IMR-90 (cell line): ENCODE results near the gene ZBTB47. TPM values are rescaled to one million over a fixed set of nuclear protein-coding genes. Genes with fewer than 3 reads are reported as not detected.

Experiments
- ATAC-seq: fragments of 200-7000 bp; cut with Tn5 transposase; 2 replicates; pipeline ENCODE4 v1.9.1; 2020; ENCODE audit warnings: low read depth, mild to moderate bottlenecking, moderate library complexity
- BruUV-seq: library from RNA; stranded (reverse); fragments of 400-500 nt; replicated peaks from 2 replicates; lab custom pipeline; 2021; lab: Mats Ljungman, UMichigan
- CTCF ChIA-PET: fragments of 300-600 bp; formaldehyde crosslinking; extraction: SDS; loops from one replicate; lab custom pipeline; 2021; ENCODE audit warnings: antibody characterized with exemption; lab: Yijun Ruan, JAX
- POLR2A ChIA-PET: fragments of 300-600 bp; sonication (Branson Sonifier 250); formaldehyde crosslinking; loops from one replicate; lab custom pipeline; 2022; ENCODE audit warnings: antibody characterized with exemption; ENCODE audit not compliant: unreplicated experiment; lab: Charles Lee
- DNase-seq: peaks from one replicate; pipeline ENCODE4 v3.0.0; 2013
- H2AFZ ChIP-seq: replicated peaks from 2 replicates; pipeline ENCODE3; 2013; ENCODE audit warnings: low read length, mild to moderate bottlenecking; ENCODE audit not compliant: poor library complexity
- H2AK5ac ChIP-seq: 2 replicates; pipeline ENCODE4 v1.6.1; 2013; ENCODE audit warnings: low read depth, low read length, inconsistent platforms
- H2AK9ac ChIP-seq: replicated peaks from 2 replicates; pipeline ENCODE3; 2013; ENCODE audit warnings: mild to moderate bottlenecking, low read depth, low read length, moderate library complexity; ENCODE audit not compliant: poor library complexity
- H2BK120ac ChIP-seq: 2 replicates; pipeline ENCODE4 v1.6.1; 2013; ENCODE audit warnings: low read depth, low read length, inconsistent platforms
- H2BK15ac ChIP-seq: 3 replicates; pipeline ENCODE4 v1.6.1; 2013; ENCODE audit warnings: low read depth, low read length, inconsistent platforms
- H2BK20ac ChIP-seq: 2 replicates; pipeline ENCODE4 v1.6.1; 2013; ENCODE audit warnings: low read depth, mild to moderate bottlenecking, inconsistent platforms, low read length, moderate library complexity
- H2BK5ac ChIP-seq: 2 replicates; pipeline ENCODE4 v1.6.1; 2013; ENCODE audit warnings: mild to moderate bottlenecking, low read depth, low read length, inconsistent platforms; ENCODE audit not compliant: poor library complexity, severe bottlenecking
- H3K14ac ChIP-seq: replicated peaks from 2 replicates; pipeline ENCODE4 v1.6.1; 2013; ENCODE audit warnings: low read depth, low read length, inconsistent platforms
- H3K18ac ChIP-seq: 2 replicates; pipeline ENCODE4 v1.6.1; 2013; ENCODE audit warnings: low read depth, low read length, control low read depth
- H3K23ac ChIP-seq: 2 replicates; pipeline ENCODE4 v1.6.1; 2013; ENCODE audit warnings: low read depth, low read length, inconsistent platforms
- H3K27ac ChIP-seq: 2 replicates; pipeline ENCODE4 v1.5.1; 2013; ENCODE audit warnings: mild to moderate bottlenecking, control low read depth, low read length; ENCODE audit not compliant: insufficient read depth
- H3K27me3 ChIP-seq: 2 replicates; pipeline ENCODE4 v1.6.1; 2013; ENCODE audit warnings: low read length; ENCODE audit not compliant: control insufficient read depth, insufficient read depth
- H3K36me3 ChIP-seq: 2 replicates; pipeline ENCODE4 v1.6.1; 2013; ENCODE audit warnings: low read length, mixed read lengths; ENCODE audit not compliant: control insufficient read depth, insufficient read depth
- H3K4ac ChIP-seq: 2 replicates; pipeline ENCODE4 v1.6.1; 2013; ENCODE audit warnings: low read depth, low read length, inconsistent platforms
- H3K4me1 ChIP-seq: 2 replicates; pipeline ENCODE4 v1.6.1; 2013; ENCODE audit warnings: low read length, mixed read lengths; ENCODE audit not compliant: control insufficient read depth, insufficient read depth
- H3K4me2 ChIP-seq: 2 replicates; pipeline ENCODE4 v1.6.1; 2013; ENCODE audit warnings: low read depth, mild to moderate bottlenecking, control low read depth, low read length, moderate library complexity
- H3K4me3 ChIP-seq: 2 replicates; pipeline ENCODE4 v1.5.1; 2013; ENCODE audit warnings: low read depth, mild to moderate bottlenecking, control low read depth, low read length, moderate library complexity; ENCODE audit not compliant: insufficient read depth
- H3K56ac ChIP-seq: 2 replicates; pipeline ENCODE4 v1.6.1; 2013; ENCODE audit warnings: low read length, inconsistent platforms; ENCODE audit not compliant: insufficient read depth; ENCODE audit errors: extremely low read depth
- H3K79me1 ChIP-seq, 2 experiments: 2 replicates each; pipeline ENCODE4 v1.6.1; 2013; ENCODE audit warnings: low read length in 2 of 2, inconsistent platforms in 1 of 2, low read depth in 1 of 2
- H3K9ac ChIP-seq: 2 replicates; pipeline ENCODE4 v1.6.1; 2013; ENCODE audit warnings: low read depth, low read length, control low read depth
- H3K9me1 ChIP-seq: 2 replicates; pipeline ENCODE4 v1.6.1; 2013; ENCODE audit warnings: low read length, inconsistent platforms; ENCODE audit not compliant: insufficient read depth
- H3K9me3 ChIP-seq: 2 replicates; pipeline ENCODE4 v1.6.1; 2013; ENCODE audit warnings: low read length; ENCODE audit not compliant: control insufficient read depth, insufficient read depth
- H4K20me1 ChIP-seq: 2 replicates; pipeline ENCODE4 v1.6.1; 2013; ENCODE audit warnings: low read length, inconsistent platforms; ENCODE audit not compliant: insufficient read depth
- H4K5ac ChIP-seq: 2 replicates; pipeline ENCODE4 v1.6.1; 2013; ENCODE audit warnings: mild to moderate bottlenecking, low read depth, low read length, control low read depth
- H4K8ac ChIP-seq, 2 experiments: 2 replicates each; pipeline ENCODE4 v1.6.1; 2013; ENCODE audit warnings: low read depth in 2 of 2, low read length in 2 of 2, control low read depth in 1 of 2, inconsistent platforms in 1 of 2
- H4K91ac ChIP-seq: 2 replicates; pipeline ENCODE4 v1.6.1; 2013; ENCODE audit warnings: low read depth, low read length, inconsistent platforms; ENCODE audit not compliant: insufficient read depth
- BHLHE40 ChIP-seq: fragments of 150-350 bp; IDR thresholded peaks from 2 replicates; pipeline ENCODE4 v1.6.1; 2016; ENCODE audit warnings: mild to moderate bottlenecking, low read depth, low read length
- CEBPB ChIP-seq: IDR thresholded peaks from 2 replicates; pipeline ENCODE4 v1.6.1; 2012; ENCODE audit warnings: low read depth, low read length, improper control_type of control experiment
- MAZ ChIP-seq: IDR thresholded peaks from 2 replicates; pipeline ENCODE4 v1.6.1; 2012; ENCODE audit warnings: low read depth, mild to moderate bottlenecking, low read length, improper control_type of control experiment, moderate library complexity, borderline replicate concordance
- POLR2A ChIP-seq: IDR thresholded peaks from 2 replicates; pipeline ENCODE4 v1.6.1; 2012; ENCODE audit warnings: mild to moderate bottlenecking, low read depth, low read length
- RAD21 ChIP-seq: IDR thresholded peaks from 2 replicates; pipeline ENCODE4 v1.6.1; 2012; ENCODE audit warnings: low read length, improper control_type of control experiment
- RCOR1 ChIP-seq: IDR thresholded peaks from 2 replicates; pipeline ENCODE4 v1.6.1; 2012; ENCODE audit warnings: mild to moderate bottlenecking, low read length, improper control_type of control experiment; ENCODE audit not compliant: insufficient replicate concordance
- RFX5 ChIP-seq: IDR thresholded peaks from 2 replicates; pipeline ENCODE4 v1.8.0; 2012; ENCODE audit warnings: low read depth, mild to moderate bottlenecking, low read length, moderate library complexity
- SMC3 ChIP-seq: fragments of 150-350 bp; IDR thresholded peaks from 2 replicates; pipeline ENCODE4 v1.6.1; 2016; ENCODE audit warnings: low read depth, mild to moderate bottlenecking, antibody characterized with exemption, low read length, moderate library complexity
- WGBS, 2 experiments: methylation state at CpG; one replicate each; pipeline versions ENCODE4 v1.1.5 to v1.1.7; 2013; ENCODE audit warnings: missing lambda C conversion rate in 2 of 2; ENCODE audit not compliant: insufficient read length in 1 of 2; ENCODE audit errors: extremely low coverage in 2 of 2; 5-methylcytosine and 5-hydroxymethylcytosine counted together
- dilution Hi-C: fragments of 300-500 bp; cut with HindIII; formaldehyde crosslinking; loops from one replicate; pipeline ENCODE4 v1.14.3; 2018; ENCODE audit warnings: low sequenced_read_pairs; ENCODE audit not compliant: unreplicated experiment
- in situ Hi-C: fragments of 300-500 bp; cut with MboI; formaldehyde crosslinking; loops from 3 replicates; pipeline ENCODE4 v1.14.3; 2019; ENCODE audit warnings: low sequenced_read_pairs, inconsistent platforms, mixed read lengths
- intact Hi-C: fragments of 100-400 bp; cut with micrococcal nuclease; formaldehyde crosslinking; loops from 2 replicates; pipeline ENCODE4 v1.10.0; 2022
- polyA plus RNA-seq, 3 experiments: library from polyadenylated mRNA; depleted of rRNA; stranded (reverse); fragments of >200 nt; gene quantifications; 2 replicates each; pipeline ENCODE4 v1.2.3, GENCODE V29; 2012; ENCODE audit warnings: low replicate concordance in 1 of 3
- total RNA-seq: library from RNA; depleted of rRNA; stranded (reverse); fragments of >200 nt; gene quantifications from 2 replicates; pipeline ENCODE4 v1.2.3, GENCODE V29; 2012
- TF ChIP-seq, protein P1 (sequence below): conservative IDR thresholded peaks from 2 replicates; pipeline ENCODE4 v1.5.1; 2012; ENCODE audit warnings: mild to moderate bottlenecking, low read depth, low read length, improper control_type of control experiment
- TF ChIP-seq, protein P2 (sequence below): fragments of 150-350 bp; IDR thresholded peaks from 2 replicates; pipeline ENCODE4 v1.6.1; 2016; ENCODE audit warnings: low read depth, mild to moderate bottlenecking, low read length, moderate library complexity, borderline replicate concordance
- TF ChIP-seq, protein P3 (sequence below): fragments of 150-350 bp; IDR thresholded peaks from 2 replicates; pipeline ENCODE4 v1.6.1; 2017; ENCODE audit warnings: mild to moderate bottlenecking, antibody characterized with exemption, low read length, low read depth

Gene ZBTB47
- total and polyA plus RNA-seq, 2 of the 4 experiments (the other 2 are of a cell fraction) = 10.9 to 16.8 TPM

DNA sequence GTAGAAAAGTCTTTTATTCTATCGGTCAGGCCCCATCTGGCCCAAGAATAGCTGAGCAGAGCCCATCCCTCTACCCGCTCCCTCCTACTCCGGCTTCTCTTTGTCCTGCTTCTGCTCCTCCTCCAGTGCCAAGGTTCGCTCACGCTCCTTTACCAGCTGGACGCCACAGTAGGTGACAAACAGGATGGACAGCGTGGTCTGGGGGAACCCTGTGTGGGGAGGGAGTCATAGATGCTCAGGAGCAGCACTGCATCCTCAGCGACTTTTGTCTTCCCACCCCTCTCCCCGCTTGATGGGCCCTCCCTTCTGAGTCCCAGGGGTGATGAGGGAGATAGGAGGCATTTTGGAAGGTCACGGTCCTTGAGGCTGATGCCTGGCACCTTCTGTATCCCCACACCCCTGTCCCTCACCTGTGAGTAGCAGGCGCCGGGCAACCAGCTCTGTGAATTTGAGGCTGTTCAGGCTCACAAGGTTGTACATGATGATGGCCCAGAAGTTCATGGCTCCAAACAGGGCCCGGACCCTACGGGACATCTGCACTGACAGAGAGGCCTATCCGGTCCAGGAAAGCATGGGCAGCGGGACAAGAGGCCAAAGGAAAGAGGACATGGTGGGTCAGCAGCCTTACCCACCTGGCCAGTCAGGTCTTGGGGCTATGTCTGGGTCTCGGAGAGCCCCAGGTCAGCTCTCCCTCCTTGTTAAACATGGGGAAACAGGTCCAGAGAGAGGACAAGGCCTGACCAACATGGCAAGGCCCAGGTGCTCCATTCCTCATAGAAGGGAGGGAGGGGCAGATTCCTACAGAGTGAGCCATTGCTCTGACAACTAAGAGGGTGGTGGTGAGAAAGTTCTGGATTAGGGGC lies 39.4 kb downstream of the ZBTB47 start (continued):
- TF ChIP-seq, protein P1, sequence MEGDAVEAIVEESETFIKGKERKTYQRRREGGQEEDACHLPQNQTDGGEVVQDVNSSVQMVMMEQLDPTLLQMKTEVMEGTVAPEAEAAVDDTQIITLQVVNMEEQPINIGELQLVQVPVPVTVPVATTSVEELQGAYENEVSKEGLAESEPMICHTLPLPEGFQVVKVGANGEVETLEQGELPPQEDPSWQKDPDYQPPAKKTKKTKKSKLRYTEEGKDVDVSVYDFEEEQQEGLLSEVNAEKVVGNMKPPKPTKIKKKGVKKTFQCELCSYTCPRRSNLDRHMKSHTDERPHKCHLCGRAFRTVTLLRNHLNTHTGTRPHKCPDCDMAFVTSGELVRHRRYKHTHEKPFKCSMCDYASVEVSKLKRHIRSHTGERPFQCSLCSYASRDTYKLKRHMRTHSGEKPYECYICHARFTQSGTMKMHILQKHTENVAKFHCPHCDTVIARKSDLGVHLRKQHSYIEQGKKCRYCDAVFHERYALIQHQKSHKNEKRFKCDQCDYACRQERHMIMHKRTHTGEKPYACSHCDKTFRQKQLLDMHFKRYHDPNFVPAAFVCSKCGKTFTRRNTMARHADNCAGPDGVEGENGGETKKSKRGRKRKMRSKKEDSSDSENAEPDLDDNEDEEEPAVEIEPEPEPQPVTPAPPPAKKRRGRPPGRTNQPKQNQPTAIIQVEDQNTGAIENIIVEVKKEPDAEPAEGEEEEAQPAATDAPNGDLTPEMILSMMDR = no peak

DNA sequence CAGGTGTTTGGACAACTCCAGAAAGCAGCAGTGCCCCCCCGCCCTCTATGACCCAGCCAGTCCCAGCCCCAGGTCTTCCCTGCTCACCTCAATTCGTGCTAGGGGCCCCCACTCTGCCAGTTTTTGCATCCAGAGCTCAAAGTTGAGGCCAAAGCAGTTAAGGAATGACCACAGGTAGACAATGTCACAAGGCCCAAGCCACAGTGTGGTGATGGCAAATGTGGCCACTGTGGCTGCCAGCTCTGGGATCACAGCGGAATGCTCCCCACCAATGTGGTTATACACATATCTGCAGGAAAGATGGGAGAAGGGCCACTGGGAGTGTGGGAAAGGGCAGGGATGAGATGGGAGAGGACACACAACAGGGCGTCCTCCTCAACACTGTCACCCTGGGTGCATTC lies 40.0 kb downstream of the ZBTB47 start:
- Histone ChIP-seq H2BK5ac (no peak overlapping the region), H3K27me3 (peaks cover 78% of the 10 kb centered on the region), H3K36me3 (no peaks in the 10 kb centered on the region), H3K18ac (no peak overlapping the region), H3K9ac (no peak overlapping the region), H4K5ac (no peak overlapping the region), H3K4me1 (no peaks in the 10 kb centered on the region), H2BK120ac (no peak overlapping the region), H3K27ac (no peak overlapping the region), H4K8ac (no peak overlapping the region), H2AFZ (no peak overlapping the region), H4K91ac (no peak overlapping the region), H3K23ac (no peak overlapping the region), H4K20me1 (no peaks in the 10 kb centered on the region; the same call in 1 of the 2 replicates), H3K9me3 (no peaks in the 10 kb centered on the region), H2AK9ac (no peak overlapping the region), H3K9me1 (no peaks in the 10 kb centered on the region), H3K14ac (no peak overlapping the region), H2BK20ac (no peak overlapping the region), H3K79me1 (no peaks in the 10 kb centered on the region), H2AK5ac (no peak overlapping the region), H2BK15ac (no peak overlapping the region), H3K56ac (no peak overlapping the region), H3K4ac (no peak overlapping the region), H3K4me3 (no peak overlapping the region), H3K4me2 (no peak overlapping the region)
- DNase-seq (no peak), ATAC-seq (no peak)
- ChIA-PET POLR2A (no interaction called here), CTCF (no interaction called here)
- intact Hi-C loops = no loop called here
- in situ Hi-C loops = no loop called here
- WGBS, 2 experiments = 0% methylated on average over 1 of the region's 4 CpGs; no CpG with 5 or more reads in 1 of the 2 experiments
- dilution Hi-C loops = no loop called here
- no TSS peak for BruUV-seq
- TF ChIP-seq MAZ (no peak), POLR2A (no peak), RAD21 (no peak), RFX5 (no peak), SMC3 (no peak), CEBPB (no peak), BHLHE40 (no peak), RCOR1 (no peak)
- TF ChIP-seq, protein P2, sequence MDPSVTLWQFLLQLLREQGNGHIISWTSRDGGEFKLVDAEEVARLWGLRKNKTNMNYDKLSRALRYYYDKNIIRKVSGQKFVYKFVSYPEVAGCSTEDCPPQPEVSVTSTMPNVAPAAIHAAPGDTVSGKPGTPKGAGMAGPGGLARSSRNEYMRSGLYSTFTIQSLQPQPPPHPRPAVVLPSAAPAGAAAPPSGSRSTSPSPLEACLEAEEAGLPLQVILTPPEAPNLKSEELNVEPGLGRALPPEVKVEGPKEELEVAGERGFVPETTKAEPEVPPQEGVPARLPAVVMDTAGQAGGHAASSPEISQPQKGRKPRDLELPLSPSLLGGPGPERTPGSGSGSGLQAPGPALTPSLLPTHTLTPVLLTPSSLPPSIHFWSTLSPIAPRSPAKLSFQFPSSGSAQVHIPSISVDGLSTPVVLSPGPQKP = no peak
- TF ChIP-seq, protein P3, sequence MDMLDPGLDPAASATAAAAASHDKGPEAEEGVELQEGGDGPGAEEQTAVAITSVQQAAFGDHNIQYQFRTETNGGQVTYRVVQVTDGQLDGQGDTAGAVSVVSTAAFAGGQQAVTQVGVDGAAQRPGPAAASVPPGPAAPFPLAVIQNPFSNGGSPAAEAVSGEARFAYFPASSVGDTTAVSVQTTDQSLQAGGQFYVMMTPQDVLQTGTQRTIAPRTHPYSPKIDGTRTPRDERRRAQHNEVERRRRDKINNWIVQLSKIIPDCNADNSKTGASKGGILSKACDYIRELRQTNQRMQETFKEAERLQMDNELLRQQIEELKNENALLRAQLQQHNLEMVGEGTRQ = no peak
